ENCODE data around the gene GCK.

GRCh38 chr7:44153948-44154335 lies 35.3 kb downstream of the GCK start:
- TF ChIP-seq CTCF (IDR thresholded peaks at IDR 0.05) = no peak
- TF ChIP-seq POLR2A (IDR thresholded peaks at IDR 0.05) = no peak

All from Peyer's patch (tissue), 4 donors.